H54 (cell line): Measurements from ENCODE around the gene KLHL25.
A peak's percentile ranks its signal among the peaks of the same experiment; 100 is the strongest.
"Not testable (repeated sequence)": the region's sequence is repeated elsewhere in the genome, so short reads cannot be mapped to it uniquely, and the experiment has no call there.

Source experiments
- DNase-seq: peaks from one replicate; pipeline ENCODE4 v3.0.0; 2011; ENCODE audit warnings: low spot score, mixed read lengths; ENCODE audit not compliant: insufficient read length
- FAIRE-seq: peaks from 3 replicates; lab custom pipeline; 2011; peaks lifted over from hg19 to GRCh38; lab: Jason Lieb, UNC
- POLR2A ChIP-seq: IDR thresholded peaks from 2 replicates; pipeline ENCODE4 v1.6.1; 2011; ENCODE audit warnings: low read depth, mild to moderate bottlenecking, low read length

KLHL25 gene

GRCh38 chr15:85794598-85795336 lies at the start of gene KLHL25:
TSS of gene KLHL25 (minus strand) at chr15:85794925. CDS start at chr15:85769810, 25,115 bp downstream.
- FAIRE-seq, result no peak
- TF ChIP-seq POLR2A, result peak; percentile 87
- DNase-seq, result peak; percentile 80

DNA sequence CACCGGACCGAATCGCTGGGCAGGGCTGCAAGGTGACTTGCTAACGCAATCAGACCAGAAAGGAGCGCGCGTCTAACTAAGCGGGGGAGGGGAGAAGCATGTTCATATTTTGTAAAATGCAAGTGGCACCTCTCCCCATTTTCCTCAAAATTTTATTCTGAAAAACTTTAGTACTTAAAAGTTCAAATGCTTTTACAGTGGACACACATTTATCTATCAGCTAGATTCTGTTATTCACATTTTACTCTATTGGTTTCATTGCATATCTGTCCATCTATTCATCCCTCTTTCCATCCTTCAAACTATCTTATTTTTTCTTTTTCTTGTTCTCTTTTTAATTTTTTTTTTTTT lies 46.1 kb upstream of the KLHL25 start:
- DNase-seq, result no peak
- FAIRE-seq, result no peak
- TF ChIP-seq POLR2A, result no peak

GRCh38 chr15:85840079-85840801 lies 45.5 kb upstream of the KLHL25 start:
- TF ChIP-seq POLR2A, result no peak
- DNase-seq, result peak; percentile 72
- no peak for FAIRE-seq

DNA sequence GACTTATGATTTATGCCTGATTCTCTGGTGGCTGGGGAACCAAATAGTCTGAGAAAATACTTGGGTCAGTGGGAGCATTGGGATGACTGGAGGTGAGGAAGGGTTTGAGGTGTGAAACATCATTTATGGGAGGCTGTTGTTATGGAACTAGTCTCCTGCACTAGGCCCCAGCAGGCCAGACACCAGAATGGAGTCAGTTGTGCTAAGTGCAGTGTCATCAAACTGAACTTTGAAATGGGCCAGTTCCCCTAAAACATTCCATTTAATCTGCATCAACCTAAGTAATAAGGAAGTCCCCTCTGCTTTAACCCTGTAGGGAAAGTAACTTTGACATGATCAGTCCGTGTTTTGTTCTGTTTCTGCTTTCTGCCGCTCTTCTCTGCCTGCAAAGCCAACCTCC lies 44.9 kb upstream of the KLHL25 start:
- FAIRE-seq, result no peak
- TF ChIP-seq POLR2A, result no peak
- DNase-seq, result no peak

- FAIRE-seq (no peak), DNase-seq (no peak)
- TF ChIP-seq POLR2A, result no peak
Observed at GRCh38 chr15:85838655-85839054, 43.9 kb upstream of the KLHL25 start.

GRCh38 chr15:85837881-85838280 lies 43.2 kb upstream of the KLHL25 start:
- DNase-seq (no peak), FAIRE-seq (no peak)
- no peak for TF ChIP-seq POLR2A

GRCh38 chr15:85837011-85837433 lies 42.3 kb upstream of the KLHL25 start:
- FAIRE-seq (no peak), DNase-seq (peak; percentile 23)
- no peak for TF ChIP-seq POLR2A

DNA sequence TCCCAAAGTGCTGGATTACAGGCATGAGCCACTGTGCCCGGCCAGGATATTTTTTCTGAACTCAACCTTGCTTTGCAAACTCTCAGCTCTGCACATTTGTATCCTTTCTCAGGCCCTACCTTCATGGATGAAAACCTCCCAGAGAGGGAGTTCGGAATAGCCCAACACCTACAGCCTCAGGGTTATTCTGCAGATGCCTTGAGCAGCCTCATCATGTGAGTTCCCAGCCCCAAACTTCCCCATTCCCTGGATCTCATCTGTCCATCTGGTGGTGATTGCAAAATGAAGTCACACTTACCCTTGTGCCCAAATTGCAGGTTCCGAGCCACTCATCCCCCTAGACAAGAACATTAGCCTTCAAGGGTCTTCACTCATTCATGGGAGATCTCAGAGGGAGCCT lies 39.9 kb upstream of the KLHL25 start:
- DNase-seq (no peak), FAIRE-seq (no peak)
- TF ChIP-seq POLR2A, result no peak

GRCh38 chr15:85832394-85832793 lies 37.7 kb upstream of the KLHL25 start:
- DNase-seq, result no peak
- TF ChIP-seq POLR2A, result no peak
- FAIRE-seq, result no peak

GRCh38 chr15:85831415-85832113 lies 36.8 kb upstream of the KLHL25 start:
- TF ChIP-seq POLR2A, result no peak
- peak; percentile 23 for DNase-seq
- FAIRE-seq, result no peak

- not testable (repeated sequence) for FAIRE-seq, DNase-seq
Observed at GRCh38 chr15:85829754-85830153, 35.0 kb upstream of the KLHL25 start.

GRCh38 chr15:85828874-85829273 lies 34.1 kb upstream of the KLHL25 start:
- FAIRE-seq, result no peak
- TF ChIP-seq POLR2A, result no peak
- DNase-seq, result no peak

DNA sequence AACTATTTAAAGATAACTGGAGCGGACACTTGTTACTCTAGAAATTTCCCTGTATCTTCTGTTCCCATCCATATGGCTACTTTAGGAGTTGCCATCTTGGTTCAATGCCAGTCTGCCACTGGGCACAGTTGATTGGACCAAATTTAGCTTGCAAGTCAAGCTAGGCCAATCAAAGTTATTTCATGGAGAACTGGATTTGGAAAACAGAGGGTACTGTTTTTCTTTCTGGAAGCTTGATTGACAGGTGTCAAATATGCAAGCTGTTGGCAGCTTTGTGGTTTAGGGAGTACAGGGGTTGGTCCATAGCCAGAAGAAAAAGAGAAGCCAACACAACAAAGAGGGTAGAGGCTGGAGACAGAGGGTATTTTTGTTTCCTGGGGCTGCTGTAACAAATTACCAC lies 33.4 kb upstream of the KLHL25 start:
- no peak for TF ChIP-seq POLR2A
- no peak for FAIRE-seq
- DNase-seq, result no peak
